Lung (tissue), 12 donors: ENCODE results near the gene NOX4. TPM values are rescaled to one million over a fixed set of nuclear protein-coding genes. Genes with fewer than 3 reads are reported as not detected.
"Not testable (repeated sequence)": the region's sequence is repeated elsewhere in the genome, so short reads cannot be mapped to it uniquely, and the experiment has no call there.

Experiments
- ATAC-seq: fragments of 200-7000 bp; cut with Tn5 transposase; one replicate; pipeline ENCODE4 v1.9.1; 2020; ENCODE audit warnings: moderate number of reproducible peaks; ENCODE audit not compliant: insufficient read depth, low FRiP score
- DNase-seq, 3 donors: peaks; one replicate each; pipeline ENCODE4 v3.0.0-alpha.2; 2013 to 2017
- H3K27ac ChIP-seq, 2 donors: one replicate each; pipeline ENCODE4 v1.5.1; 2013; ENCODE audit warnings: mild to moderate bottlenecking in 2 of 2, moderate library complexity in 2 of 2, control low read depth in 1 of 2, inconsistent platforms in 1 of 2, low read depth in 1 of 2, low read length in 1 of 2
- H3K27me3 ChIP-seq, 3 donors: one replicate each; pipeline ENCODE4 v1.5.1; 2013; ENCODE audit warnings: low read length in 2 of 3; ENCODE audit not compliant: control insufficient read depth in 3 of 3, insufficient read depth in 3 of 3
- H3K36me3 ChIP-seq, 4 donors: one replicate each; pipeline ENCODE4 v1.5.1; 2013; ENCODE audit warnings: low read length in 4 of 4, mild to moderate bottlenecking in 1 of 4, moderate library complexity in 1 of 4; ENCODE audit not compliant: control insufficient read depth in 4 of 4, insufficient read depth in 4 of 4
- H3K4me1 ChIP-seq, 5 donors: one replicate each; pipeline ENCODE4 v1.5.1; 2013; ENCODE audit warnings: low read length in 5 of 5, mild to moderate bottlenecking in 2 of 5, moderate library complexity in 1 of 5; ENCODE audit not compliant: control insufficient read depth in 5 of 5, insufficient read depth in 5 of 5
- H3K4me3 ChIP-seq: one replicate; pipeline ENCODE4 v1.5.1; 2013; ENCODE audit warnings: mild to moderate bottlenecking, control low read depth, moderate library complexity
- H3K9ac ChIP-seq, 2 donors: one replicate each; pipeline ENCODE4 v1.5.1; 2013; ENCODE audit warnings: low read length in 2 of 2, control low read depth in 1 of 2; ENCODE audit not compliant: insufficient read depth in 1 of 2
- H3K9me3 ChIP-seq, 4 donors: one replicate each; pipeline ENCODE4 v1.5.1; 2013; ENCODE audit warnings: low read length in 3 of 4, mild to moderate bottlenecking in 1 of 4, moderate library complexity in 1 of 4; ENCODE audit not compliant: control insufficient read depth in 4 of 4, insufficient read depth in 3 of 4
- CTCF ChIP-seq: IDR thresholded peaks from 2 replicates; pipeline ENCODE4 v1.5.1; 2012; ENCODE audit warnings: mild to moderate bottlenecking; ENCODE audit errors: control extremely low read depth, extremely low read depth
- WGBS, 2 donors: extraction: QIAGEN DNeasy Blood & Tissue Kit; methylation state at CpG; one replicate each; pipeline ENCODE4 v1.1.7; 2013; 5-methylcytosine and 5-hydroxymethylcytosine counted together
- polyA plus RNA-seq, 2 donors: library from polyadenylated mRNA; stranded (reverse); fragments of 200-250 nt; gene quantifications; one replicate each; pipeline ENCODE4 v1.2.1, GENCODE V29; 2013
- total RNA-seq, 2 donors: library from RNA; depleted of rRNA in 1 of 2; stranded (reverse); fragments of >200 nt in 1 of 2; gene quantifications; one replicate each; pipeline ENCODE4 v1.2.1, GENCODE V29; 2014 to 2021
- donor health status: control.
- donor health status: control.
- donor health status: Bipolar disorder and iron deficiency.
- donor health status: healthy.
- donor health status: DM: yes; HTN: yes; CAD: no.

NOX4 gene
- total and polyA plus RNA-seq, 4 donors, result 0.46 to 2.3 (median 1.2) TPM

DNA sequence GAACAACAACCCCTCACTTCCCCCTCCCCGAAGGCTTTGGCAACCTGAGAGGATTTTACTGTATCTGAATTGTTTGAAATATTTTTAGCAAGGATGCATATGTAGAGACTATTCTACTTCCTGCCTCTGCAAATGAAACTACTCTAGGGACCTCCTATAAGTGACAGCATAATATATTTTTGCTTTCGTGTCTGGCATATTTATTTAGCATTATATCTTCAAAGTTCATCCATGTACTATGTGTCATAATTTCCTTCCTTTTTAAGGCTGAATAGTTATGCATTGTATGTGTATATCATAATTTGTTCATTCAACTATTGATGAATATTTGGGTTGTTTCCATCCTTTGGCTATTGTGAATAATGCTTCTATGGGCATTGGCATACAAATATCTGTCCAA lies 153.1 kb downstream of the NOX4 start:
- not testable (repeated sequence) for DNase-seq, H3K27ac ChIP-seq, H3K9me3 ChIP-seq, H3K4me3 ChIP-seq, H3K9ac ChIP-seq, H3K27me3 ChIP-seq, ATAC-seq, H3K36me3 ChIP-seq, H3K4me1 ChIP-seq
- WGBS, 2 donors, result 15 to 42% methylated on average over 2 of the region's 2 CpGs

DNA sequence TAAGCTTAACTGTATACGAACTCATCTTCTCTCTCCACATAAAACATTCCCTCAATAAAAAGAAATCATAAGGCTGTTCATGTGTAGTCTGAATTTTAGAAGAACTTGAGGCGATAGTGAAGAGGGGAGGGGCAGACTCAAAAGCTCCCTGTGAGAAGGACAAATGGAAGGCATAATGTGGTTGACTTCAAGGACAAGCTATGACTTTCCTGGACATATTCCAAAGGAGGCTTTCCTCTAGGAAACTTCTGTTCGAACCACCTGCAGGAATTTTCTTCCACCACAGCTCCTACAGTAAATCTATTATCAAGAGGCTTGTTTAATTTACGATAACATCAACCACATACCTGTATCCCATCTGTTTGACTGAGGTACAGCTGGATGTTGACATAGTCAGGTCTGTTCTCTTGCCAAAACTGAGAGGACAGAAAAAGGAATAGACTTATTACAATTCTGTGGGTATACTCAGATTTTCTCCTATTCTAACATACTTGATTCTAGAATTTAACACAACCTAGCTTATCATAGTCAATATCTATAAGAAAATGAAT lies 154.0 kb downstream of the NOX4 start:
- H3K27ac ChIP-seq, H3K4me3 ChIP-seq, ATAC-seq, H3K9me3 ChIP-seq, H3K4me1 ChIP-seq, H3K27me3 ChIP-seq, H3K9ac ChIP-seq, H3K36me3 ChIP-seq: not testable (repeated sequence)
- peak in 1 of 3 donors; percentile 20 for DNase-seq
- 62 to 77% methylated on average over 4 of the region's 4 CpGs for WGBS, 2 donors

GRCh38 chr11:89333704-89334103 lies 157.5 kb downstream of the NOX4 start:
- not testable (repeated sequence) for H3K4me3 ChIP-seq, H3K9ac ChIP-seq, H3K4me1 ChIP-seq, H3K9me3 ChIP-seq, H3K27me3 ChIP-seq, H3K27ac ChIP-seq, H3K36me3 ChIP-seq
- peak in 2 of 3 donors; percentile 27 to 36 for DNase-seq
- 28 to 47% methylated on average over 1 of the region's 1 CpG for WGBS, 2 donors
- peak; percentile 34 for ATAC-seq

GRCh38 chr11:89331940-89332339 lies 159.2 kb downstream of the NOX4 start:
- H3K4me1 ChIP-seq, H3K9me3 ChIP-seq, H3K36me3 ChIP-seq, DNase-seq, ATAC-seq, H3K27ac ChIP-seq, H3K4me3 ChIP-seq, H3K9ac ChIP-seq, H3K27me3 ChIP-seq: not testable (repeated sequence)
- WGBS, 2 donors, result 64 to 67% methylated on average over 4 of the region's 4 CpGs

- no peak overlapping the region for H3K27ac ChIP-seq
- DNase-seq, result no peak
- H3K4me3 ChIP-seq, result no peak overlapping the region
- ATAC-seq, result no peak
- H3K27me3 ChIP-seq, result no peaks in the 10 kb centered on the region
- H3K9ac ChIP-seq, result no peak overlapping the region
- no peak for TF ChIP-seq CTCF
- no peaks in the 10 kb centered on the region for H3K9me3 ChIP-seq
- WGBS, 2 donors, result 94% methylated on average over 5 of the region's 5 CpGs
- no peaks in the 10 kb centered on the region for H3K36me3 ChIP-seq
- H3K4me1 ChIP-seq, result no peaks in the 10 kb centered on the region
These were observed 163.3 kb downstream of the NOX4 start for GRCh38 chr11:89327885-89328284.
